Measurements from ENCODE around the gene CYB561A3.

CYB561A3 gene

DNA sequence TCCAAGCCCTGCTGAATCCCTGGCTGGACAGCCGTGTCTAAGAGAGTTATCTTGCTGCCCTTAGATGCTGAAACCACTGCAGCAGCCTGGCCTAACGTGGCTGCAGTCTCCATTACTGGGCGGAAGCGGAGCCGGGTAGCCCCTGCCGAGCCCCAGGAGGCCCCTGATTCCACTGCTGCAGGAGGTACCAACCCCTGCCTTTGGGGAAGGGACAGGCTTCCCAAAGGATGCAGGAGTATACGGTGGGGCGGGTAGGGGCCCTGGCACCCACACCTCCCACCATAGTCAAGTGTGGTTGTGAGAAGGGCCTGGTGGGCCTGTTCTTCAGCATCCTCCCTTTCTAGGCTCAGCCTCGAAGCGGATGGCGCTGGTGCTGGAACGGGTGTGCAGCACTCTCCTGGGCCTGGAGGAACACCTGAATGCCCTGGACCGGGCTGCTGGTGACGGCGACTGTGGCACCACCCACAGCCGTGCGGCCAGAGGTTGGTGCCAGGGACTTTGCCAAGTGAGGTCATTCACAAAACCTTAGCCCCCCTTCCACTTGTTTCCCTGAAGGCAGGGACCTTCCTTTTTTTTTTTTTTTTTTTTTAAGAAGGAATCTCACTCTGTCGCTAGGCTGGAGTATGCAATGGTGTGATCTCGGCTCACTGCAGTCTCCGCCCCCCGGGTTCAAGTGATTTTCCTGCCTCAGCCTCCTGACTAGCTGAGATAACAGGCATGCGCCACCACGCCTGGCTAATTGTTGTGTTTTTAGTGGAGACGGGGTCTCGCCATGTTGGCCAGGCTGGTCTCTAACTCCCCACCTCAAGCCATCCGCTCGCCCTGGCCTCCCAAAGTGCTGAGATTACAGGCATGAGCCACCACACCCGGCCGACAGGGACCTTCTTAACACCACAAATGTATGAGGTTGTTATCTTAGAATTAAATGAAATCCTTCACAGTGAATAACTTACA is 17.6 kb downstream of the CYB561A3 start:
- H3K27ac ChIP-seq, result no peak overlapping the region
- H3K4me3 ChIP-seq, result no peak overlapping the region
- no peak overlapping the region for H3K9ac ChIP-seq (ENCODE audit: insufficient read length)
- no peak for DNase-seq (ENCODE audit: low read depth, low spot score)
- H3K9me3 ChIP-seq (ENCODE audit: low read depth, low read length), result no peaks in the 10 kb centered on the region
- no peak for TF ChIP-seq FOXP2 (optimal IDR thresholded peaks at IDR 0.05; ENCODE audit: control extremely low read depth, extremely low read length, insufficient read depth)
- no peak for TF ChIP-seq EZH2 (IDR thresholded peaks at IDR 0.05)
- TF ChIP-seq POLR2AphosphoS5 (IDR thresholded peaks at IDR 0.05; ENCODE audit: borderline replicate concordance, low read depth, low read length), result no peak
- no peaks in the 10 kb centered on the region; the same call in 1 of the 2 replicates for H3K36me3 ChIP-seq (ENCODE audit: insufficient read depth, low read length)

DNA sequence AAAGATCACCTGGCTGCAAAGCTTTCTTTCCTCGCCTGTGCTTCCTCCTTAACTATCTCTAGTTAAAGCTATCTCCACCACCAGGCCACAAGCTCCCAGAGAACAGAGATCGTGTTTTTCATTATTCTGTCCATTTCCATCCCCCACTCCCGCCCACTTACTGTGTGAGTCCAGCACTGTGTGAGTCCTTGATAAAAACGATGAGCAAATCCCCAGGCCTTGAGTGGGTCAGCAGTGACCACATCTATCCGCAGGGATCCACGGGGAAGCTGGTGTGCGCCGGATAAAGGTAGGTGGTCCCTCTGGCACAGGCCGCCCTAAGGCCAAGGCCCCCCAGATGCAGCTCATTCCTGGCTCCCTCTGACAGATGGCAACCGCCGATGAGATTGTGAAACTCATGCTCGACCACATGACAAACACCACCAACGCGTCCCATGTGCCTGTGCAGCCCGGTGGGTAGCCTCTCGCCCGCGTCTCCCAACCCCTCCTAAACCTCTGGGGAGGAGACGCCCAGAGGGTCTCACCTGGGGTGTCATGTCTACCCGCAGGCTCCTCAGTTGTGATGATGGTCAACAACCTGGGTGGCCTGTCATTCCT is 19.4 kb downstream of the CYB561A3 start:
- Histone ChIP-seq H3K9me3 (ENCODE audit: low read depth, low read length) (no peaks in the 10 kb centered on the region), H3K27ac (no peak overlapping the region), H3K9ac (ENCODE audit: insufficient read length) (no peak overlapping the region), H3K36me3 (ENCODE audit: insufficient read depth, low read length) (no peaks in the 10 kb centered on the region), H3K4me3 (no peak overlapping the region)
- DNase-seq (ENCODE audit: low read depth, low spot score), result no peak
- TF ChIP-seq POLR2AphosphoS5 (IDR thresholded peaks at IDR 0.05; ENCODE audit: borderline replicate concordance, low read depth, low read length) (no peak), FOXP2 (optimal IDR thresholded peaks at IDR 0.05; ENCODE audit: control extremely low read depth, extremely low read length, insufficient read depth) (no peak), EZH2 (IDR thresholded peaks at IDR 0.05) (no peak)

DNA sequence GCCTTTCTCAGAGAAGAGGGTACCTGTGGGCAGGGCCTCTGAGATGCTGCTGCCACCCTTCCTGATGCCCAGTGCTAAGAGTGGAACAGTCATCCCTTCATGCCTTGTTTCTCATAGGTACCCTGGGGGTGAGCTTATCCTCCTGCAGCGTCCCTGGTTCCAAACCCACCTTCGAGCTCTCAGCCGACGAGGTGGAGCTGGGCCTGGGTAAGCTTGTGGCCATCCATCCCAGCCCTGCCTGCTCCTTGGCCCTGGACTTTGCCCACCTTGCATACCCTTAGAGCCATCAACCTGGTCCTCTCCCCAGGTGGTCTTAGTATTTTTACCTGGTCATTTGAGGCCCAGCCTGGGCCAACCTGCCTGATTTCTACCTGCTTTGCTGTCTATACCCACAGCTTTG is 20.0 kb downstream of the CYB561A3 start:
- no peak overlapping the region for H3K27ac ChIP-seq

GRCh38 chr11:61340979-61341378 is 20.7 kb downstream of the CYB561A3 start:
- H3K4me3 ChIP-seq, result no peak overlapping the region
- H3K36me3 ChIP-seq (ENCODE audit: insufficient read depth, low read length), result no peaks in the 10 kb centered on the region
- H3K9me3 ChIP-seq (ENCODE audit: low read depth, low read length), result no peaks in the 10 kb centered on the region
- no peak overlapping the region for H3K27ac ChIP-seq
- DNase-seq (ENCODE audit: low read depth, low spot score), result no peak
- TF ChIP-seq FOXP2 (optimal IDR thresholded peaks at IDR 0.05; ENCODE audit: control extremely low read depth, extremely low read length, insufficient read depth), result no peak
- no peak for TF ChIP-seq EZH2 (IDR thresholded peaks at IDR 0.05)
- no peak for TF ChIP-seq POLR2AphosphoS5 (IDR thresholded peaks at IDR 0.05; ENCODE audit: borderline replicate concordance, low read depth, low read length)
- no peak overlapping the region for H3K9ac ChIP-seq (ENCODE audit: insufficient read length)

More for the DNA sequence above, 20.0 kb downstream of the CYB561A3 start:
- Histone ChIP-seq H3K9me3 (ENCODE audit: low read depth, low read length) (no peaks in the 10 kb centered on the region), H3K9ac (ENCODE audit: insufficient read length) (no peak overlapping the region), H3K36me3 (ENCODE audit: insufficient read depth, low read length) (no peaks in the 10 kb centered on the region), H3K4me3 (no peak overlapping the region)
- no peak for TF ChIP-seq FOXP2 (optimal IDR thresholded peaks at IDR 0.05; ENCODE audit: control extremely low read depth, extremely low read length, insufficient read depth)
- no peak for TF ChIP-seq POLR2AphosphoS5 (IDR thresholded peaks at IDR 0.05; ENCODE audit: borderline replicate concordance, low read depth, low read length)
- TF ChIP-seq EZH2 (IDR thresholded peaks at IDR 0.05), result no peak
- no peak for DNase-seq (ENCODE audit: low read depth, low spot score)

DNA sequence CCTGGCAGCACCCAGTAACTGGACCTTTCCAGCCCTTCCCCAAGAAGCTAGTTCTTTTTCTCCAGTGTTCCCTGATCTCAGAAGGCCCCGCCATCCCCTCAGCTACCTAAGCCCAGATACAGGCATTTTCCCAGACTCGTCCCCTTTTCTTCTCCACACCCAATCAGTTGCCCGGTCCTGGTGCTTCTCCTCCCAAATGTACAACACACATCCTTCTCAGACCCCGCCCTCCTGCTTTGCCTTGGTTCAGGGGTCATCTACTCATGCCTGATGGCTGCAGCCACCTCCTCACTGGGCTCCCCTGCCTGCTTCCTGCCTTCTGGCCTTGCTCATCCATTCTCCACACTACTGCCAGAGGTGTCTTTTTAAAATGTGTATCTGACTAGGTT is 22.2 kb downstream of the CYB561A3 start:
- no peaks in the 10 kb centered on the region for H3K9me3 ChIP-seq (ENCODE audit: low read depth, low read length)
- no peak overlapping the region for H3K4me3 ChIP-seq
- no peak overlapping the region for H3K9ac ChIP-seq (ENCODE audit: insufficient read length)
- TF ChIP-seq EZH2 (IDR thresholded peaks at IDR 0.05) (no peak), POLR2AphosphoS5 (IDR thresholded peaks at IDR 0.05; ENCODE audit: borderline replicate concordance, low read depth, low read length) (no peak), FOXP2 (optimal IDR thresholded peaks at IDR 0.05; ENCODE audit: control extremely low read depth, extremely low read length, insufficient read depth) (no peak)
- DNase-seq (ENCODE audit: low read depth, low spot score), result no peak
- H3K36me3 ChIP-seq (ENCODE audit: insufficient read depth, low read length), result no peaks in the 10 kb centered on the region
- H3K27ac ChIP-seq, result no peak overlapping the region

DNA sequence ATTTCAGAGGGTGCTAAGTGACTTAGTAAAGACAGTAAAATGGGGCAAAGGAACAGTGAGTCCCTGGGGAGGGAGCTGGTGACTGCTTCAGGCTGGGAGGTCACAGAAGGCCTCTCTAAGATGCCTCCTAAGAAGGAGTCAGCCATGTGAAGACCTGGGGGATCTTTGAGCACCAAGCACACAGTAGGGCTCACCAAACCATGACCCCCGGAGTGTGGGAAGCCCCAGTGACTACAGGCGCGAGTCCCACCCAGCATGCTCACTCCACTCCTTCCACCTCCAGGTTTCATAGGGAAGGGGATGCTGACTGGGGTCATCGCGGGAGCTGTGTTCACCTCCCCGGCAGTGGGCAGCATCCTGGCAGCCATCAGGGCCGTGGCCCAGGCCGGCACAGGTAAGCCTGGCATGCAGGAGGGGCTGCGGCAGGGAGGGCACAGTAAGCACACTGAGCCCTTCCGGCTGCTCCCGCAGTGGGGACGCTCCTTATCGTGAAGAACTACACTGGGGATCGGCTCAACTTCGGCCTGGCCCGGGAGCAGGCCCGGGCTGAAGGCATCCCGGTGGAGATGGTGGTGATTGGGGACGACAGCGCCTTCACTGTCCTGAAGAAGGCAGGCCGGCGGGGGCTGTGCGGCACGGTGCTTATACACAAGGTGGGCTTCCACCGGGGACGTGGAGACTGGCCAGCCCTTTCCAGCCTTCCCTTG is 22.7 kb downstream of the CYB561A3 start:
- Histone ChIP-seq H3K4me3 (no peak overlapping the region), H3K9me3 (ENCODE audit: low read depth, low read length) (no peaks in the 10 kb centered on the region), H3K36me3 (ENCODE audit: insufficient read depth, low read length) (no peaks in the 10 kb centered on the region), H3K9ac (ENCODE audit: insufficient read length) (no peak overlapping the region), H3K27ac (no peak overlapping the region)
- TF ChIP-seq EZH2 (IDR thresholded peaks at IDR 0.05), result no peak
- no peak for TF ChIP-seq POLR2AphosphoS5 (IDR thresholded peaks at IDR 0.05; ENCODE audit: borderline replicate concordance, low read depth, low read length)
- no peak for TF ChIP-seq FOXP2 (optimal IDR thresholded peaks at IDR 0.05; ENCODE audit: control extremely low read depth, extremely low read length, insufficient read depth)
- no peak for DNase-seq (ENCODE audit: low read depth, low spot score)

- no peaks in the 10 kb centered on the region for H3K36me3 ChIP-seq (ENCODE audit: insufficient read depth, low read length)
- DNase-seq (ENCODE audit: low read depth, low spot score), result no peak
- no peaks in the 10 kb centered on the region for H3K9me3 ChIP-seq (ENCODE audit: low read depth, low read length)
- TF ChIP-seq POLR2AphosphoS5 (IDR thresholded peaks at IDR 0.05; ENCODE audit: borderline replicate concordance, low read depth, low read length) (no peak), EZH2 (IDR thresholded peaks at IDR 0.05) (no peak), FOXP2 (optimal IDR thresholded peaks at IDR 0.05; ENCODE audit: control extremely low read depth, extremely low read length, insufficient read depth) (no peak)
- H3K27ac ChIP-seq, result no peak overlapping the region
- no peak overlapping the region for H3K4me3 ChIP-seq
- no peak overlapping the region for H3K9ac ChIP-seq (ENCODE audit: insufficient read length)
These were observed 23.8 kb downstream of the CYB561A3 start for GRCh38 chr11:61337706-61338470.
